ENCODE results near the gene NEMP1. TPM values are rescaled to one million over a fixed set of nuclear protein-coding genes. Genes with fewer than 3 reads are reported as not detected.
"Not testable (repeated sequence)": the region's sequence is repeated elsewhere in the genome, so short reads cannot be mapped to it uniquely, and the experiment has no call there.

The NEMP1 gene
- total and polyA plus RNA-seq, 3 donors from 2014 or later: 15.9 to 18.2 (median 18.1) TPM

DNA sequence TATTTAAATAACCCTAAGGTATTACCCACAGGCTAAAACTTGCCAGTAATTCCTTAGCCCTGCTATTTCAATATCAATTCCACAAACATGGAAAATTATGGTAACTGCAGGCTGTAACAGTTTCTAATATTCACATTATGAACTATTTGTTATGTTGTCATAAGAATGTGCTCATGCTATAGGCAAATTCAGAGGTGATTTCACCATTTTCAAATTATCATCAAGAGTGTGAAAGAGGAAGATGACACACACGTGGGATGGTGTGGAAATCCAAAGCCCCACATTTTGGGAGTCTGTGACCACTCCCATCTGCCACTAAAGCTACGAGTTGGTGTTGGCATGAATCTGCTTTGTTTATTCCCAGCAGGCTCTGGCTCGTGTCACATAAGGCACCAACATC, 22.8 kb downstream of the NEMP1 start:
- WGBS, 2 donors: 76 to 77% methylated on average over 3 of the region's 3 CpGs
- Histone ChIP-seq H3K27ac (peak overlapping the region in 1 of 2 donors; percentile 78), H3K4me1 (no peaks in the 10 kb centered on the region), H3K4me3 (no peak overlapping the region), H3K36me3 (ENCODE audit: low read depth, missing control alignments) (no peaks in the 10 kb centered on the region), H3K9me3 (no peaks in the 10 kb centered on the region), H3K27me3 (no peaks in the 10 kb centered on the region)
- TF ChIP-seq, protein P1, sequence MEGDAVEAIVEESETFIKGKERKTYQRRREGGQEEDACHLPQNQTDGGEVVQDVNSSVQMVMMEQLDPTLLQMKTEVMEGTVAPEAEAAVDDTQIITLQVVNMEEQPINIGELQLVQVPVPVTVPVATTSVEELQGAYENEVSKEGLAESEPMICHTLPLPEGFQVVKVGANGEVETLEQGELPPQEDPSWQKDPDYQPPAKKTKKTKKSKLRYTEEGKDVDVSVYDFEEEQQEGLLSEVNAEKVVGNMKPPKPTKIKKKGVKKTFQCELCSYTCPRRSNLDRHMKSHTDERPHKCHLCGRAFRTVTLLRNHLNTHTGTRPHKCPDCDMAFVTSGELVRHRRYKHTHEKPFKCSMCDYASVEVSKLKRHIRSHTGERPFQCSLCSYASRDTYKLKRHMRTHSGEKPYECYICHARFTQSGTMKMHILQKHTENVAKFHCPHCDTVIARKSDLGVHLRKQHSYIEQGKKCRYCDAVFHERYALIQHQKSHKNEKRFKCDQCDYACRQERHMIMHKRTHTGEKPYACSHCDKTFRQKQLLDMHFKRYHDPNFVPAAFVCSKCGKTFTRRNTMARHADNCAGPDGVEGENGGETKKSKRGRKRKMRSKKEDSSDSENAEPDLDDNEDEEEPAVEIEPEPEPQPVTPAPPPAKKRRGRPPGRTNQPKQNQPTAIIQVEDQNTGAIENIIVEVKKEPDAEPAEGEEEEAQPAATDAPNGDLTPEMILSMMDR (IDR thresholded peaks at IDR 0.05): no peak
- TF ChIP-seq POLR2A (IDR thresholded peaks at IDR 0.05): no peak
- DNase-seq: no peak
- intact Hi-C loops (cut with DNase I; ENCODE audit: low total_unique reads): no loop called here

DNA sequence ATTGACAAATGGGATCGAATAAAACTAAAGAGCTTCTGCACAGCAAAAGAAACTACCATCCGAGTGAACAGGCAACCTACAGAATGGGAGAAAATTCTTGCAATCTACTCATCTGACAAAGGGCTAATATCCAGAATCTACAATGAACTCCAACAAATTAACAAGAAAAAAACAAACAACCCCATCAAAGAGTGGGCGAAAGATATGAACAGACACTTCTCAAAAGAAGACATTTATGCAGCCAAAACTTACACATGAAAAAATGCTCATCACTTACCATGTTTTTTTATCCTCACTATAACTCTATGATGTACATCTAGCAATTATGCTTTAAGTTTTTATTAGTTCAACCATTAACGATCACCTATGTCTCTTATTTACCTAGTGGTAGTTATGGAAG, 24.7 kb downstream of the NEMP1 start:
- H3K9me3 ChIP-seq; DNase-seq; intact Hi-C loops (cut with DNase I; ENCODE audit: low total_unique reads); H3K4me1 ChIP-seq; H3K4me3 ChIP-seq; H3K36me3 ChIP-seq (ENCODE audit: low read depth, missing control alignments); H3K27ac ChIP-seq; H3K27me3 ChIP-seq: not testable (repeated sequence)
- WGBS, 2 donors: 97 to 98% methylated on average over 4 of the region's 4 CpGs

DNA sequence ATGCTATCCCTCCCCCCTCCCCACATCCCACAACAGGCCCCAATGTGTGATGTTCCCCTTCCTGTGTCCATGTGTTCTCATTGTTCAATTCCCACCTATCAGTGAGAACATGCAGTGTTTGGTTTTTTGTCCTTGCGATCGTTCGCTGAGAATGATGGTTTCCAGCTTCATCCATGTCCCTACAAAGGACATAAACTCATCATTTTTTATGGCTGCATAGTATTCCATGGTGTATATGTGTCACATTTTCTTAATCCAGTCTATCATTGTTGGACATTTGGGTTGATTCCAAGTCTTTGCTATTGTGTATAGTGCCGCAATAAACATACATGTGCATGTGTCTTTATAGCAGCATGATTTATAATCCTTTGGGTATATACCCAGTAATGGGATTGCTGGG, 25.4 kb downstream of the NEMP1 start:
- intact Hi-C loops (cut with DNase I; ENCODE audit: low total_unique reads): not testable (repeated sequence)
- 95 to 100% methylated on average over 4 of the region's 4 CpGs for WGBS, 2 donors

DNA sequence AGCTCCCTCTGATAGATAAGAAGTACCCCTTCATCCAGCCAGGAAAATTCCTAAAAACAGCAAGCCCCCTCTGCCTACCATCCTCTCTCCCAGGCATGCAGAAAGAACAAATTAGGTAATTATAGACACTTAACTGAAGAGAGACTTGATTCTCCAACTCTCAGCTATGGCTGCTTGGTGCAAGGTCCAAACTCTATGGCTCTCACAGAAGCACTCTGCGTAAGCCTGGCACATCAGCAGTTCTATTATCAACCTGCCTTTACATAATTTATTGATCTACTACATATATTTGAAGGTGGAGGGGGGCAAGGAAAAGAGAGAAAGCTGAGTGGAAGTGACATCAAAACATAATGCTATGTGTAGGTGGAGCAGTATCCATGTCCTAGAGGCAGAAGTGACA, 27.6 kb downstream of the NEMP1 start:
- Histone ChIP-seq H3K36me3 (ENCODE audit: low read depth, missing control alignments) (no peaks in the 10 kb centered on the region), H3K4me1 (no peaks in the 10 kb centered on the region), H3K4me3 (no peak overlapping the region), H3K9me3 (no peaks in the 10 kb centered on the region), H3K27me3 (no peaks in the 10 kb centered on the region), H3K27ac (no peak overlapping the region)
- 97 to 100% methylated on average over 1 of the region's 1 CpG for WGBS, 2 donors
- TF ChIP-seq, protein P1 (IDR thresholded peaks at IDR 0.05): no peak
- TF ChIP-seq POLR2A (IDR thresholded peaks at IDR 0.05): no peak
- intact Hi-C loops (cut with DNase I; ENCODE audit: low total_unique reads): no loop called here
- no peak for DNase-seq

More for the DNA sequence above, 25.4 kb downstream of the NEMP1 start:
- H3K36me3 ChIP-seq (ENCODE audit: low read depth, missing control alignments); H3K9me3 ChIP-seq; H3K4me1 ChIP-seq; DNase-seq; H3K27ac ChIP-seq; H3K27me3 ChIP-seq; H3K4me3 ChIP-seq: not testable (repeated sequence)

DNA sequence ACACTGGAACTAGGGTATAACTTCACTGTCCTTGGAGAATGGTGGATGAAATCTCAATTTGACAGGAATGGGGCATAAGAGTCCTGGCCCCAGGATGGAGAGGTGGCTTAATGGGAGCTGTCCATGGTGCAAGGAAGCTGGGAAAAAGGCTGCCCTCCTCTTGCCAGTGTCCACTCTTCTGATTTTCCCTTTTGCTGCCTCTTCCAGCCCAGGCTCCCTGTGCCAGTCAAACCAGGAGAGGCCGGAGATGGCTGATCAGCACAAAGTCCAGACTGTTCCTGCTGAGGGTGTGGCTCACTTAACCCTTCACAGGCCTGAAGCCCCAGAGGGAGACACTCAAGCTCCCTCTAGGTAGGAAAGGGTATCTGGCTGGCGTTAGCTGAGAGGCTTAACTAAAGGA, 28.7 kb downstream of the NEMP1 start, which contains the start of gene MYO1A:
TSS of gene MYO1A (minus strand) at position 240 of the 400 bp plus-strand sequence. CDS start 1,806 bp downstream, outside the sequence.
- Histone ChIP-seq H3K36me3 (ENCODE audit: low read depth, missing control alignments) (no peaks in the 10 kb centered on the region), H3K27ac (no peak within 1 kb of the TSS), H3K4me3 (no peak within 1 kb of the TSS), H3K4me1 (no peaks in the 10 kb centered on the region), H3K27me3 (no peaks in the 10 kb centered on the region), H3K9me3 (no peaks in the 10 kb centered on the region)
- TF ChIP-seq POLR2A (IDR thresholded peaks at IDR 0.05): no peak
- TF ChIP-seq, protein P1 (IDR thresholded peaks at IDR 0.05): no peak
- 42 to 71% methylated on average over 1 to 2 of the region's 2 CpGs for WGBS, 2 donors
- intact Hi-C loops (cut with DNase I; ENCODE audit: low total_unique reads): no loop called here
- DNase-seq: no peak

DNA sequence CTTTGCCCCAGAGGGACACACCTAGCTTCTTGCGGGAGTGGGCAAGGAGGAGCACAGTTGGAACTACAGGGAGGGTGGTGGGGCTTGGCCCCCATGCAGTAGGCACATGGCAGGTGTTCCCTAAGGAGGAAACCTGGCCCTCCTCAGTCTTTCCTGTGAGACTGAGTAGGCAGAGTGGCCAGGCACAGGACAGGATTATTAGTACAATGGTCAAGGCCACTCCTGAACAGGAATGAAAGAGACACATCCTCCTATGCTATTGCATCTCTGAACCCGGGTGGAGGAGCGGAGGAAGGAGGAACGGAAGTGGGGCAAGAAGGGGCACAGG, 29.5 kb downstream of the NEMP1 start:
- DNase-seq: no peak
- Histone ChIP-seq H3K27ac (no peak overlapping the region), H3K27me3 (no peaks in the 10 kb centered on the region), H3K9me3 (no peaks in the 10 kb centered on the region), H3K36me3 (ENCODE audit: low read depth, missing control alignments) (no peaks in the 10 kb centered on the region), H3K4me3 (no peak overlapping the region), H3K4me1 (no peaks in the 10 kb centered on the region)
- intact Hi-C loops (cut with DNase I; ENCODE audit: low total_unique reads): no loop called here
- no peak for TF ChIP-seq POLR2A (IDR thresholded peaks at IDR 0.05)
- TF ChIP-seq, protein P1 (IDR thresholded peaks at IDR 0.05): no peak
- WGBS, 2 donors: 78 to 84% methylated on average over 4 of the region's 4 CpGs

Measured in testis (tissue), 3 donors.